ENCODE data around the gene JARID2.

- TF ChIP-seq, protein P1, sequence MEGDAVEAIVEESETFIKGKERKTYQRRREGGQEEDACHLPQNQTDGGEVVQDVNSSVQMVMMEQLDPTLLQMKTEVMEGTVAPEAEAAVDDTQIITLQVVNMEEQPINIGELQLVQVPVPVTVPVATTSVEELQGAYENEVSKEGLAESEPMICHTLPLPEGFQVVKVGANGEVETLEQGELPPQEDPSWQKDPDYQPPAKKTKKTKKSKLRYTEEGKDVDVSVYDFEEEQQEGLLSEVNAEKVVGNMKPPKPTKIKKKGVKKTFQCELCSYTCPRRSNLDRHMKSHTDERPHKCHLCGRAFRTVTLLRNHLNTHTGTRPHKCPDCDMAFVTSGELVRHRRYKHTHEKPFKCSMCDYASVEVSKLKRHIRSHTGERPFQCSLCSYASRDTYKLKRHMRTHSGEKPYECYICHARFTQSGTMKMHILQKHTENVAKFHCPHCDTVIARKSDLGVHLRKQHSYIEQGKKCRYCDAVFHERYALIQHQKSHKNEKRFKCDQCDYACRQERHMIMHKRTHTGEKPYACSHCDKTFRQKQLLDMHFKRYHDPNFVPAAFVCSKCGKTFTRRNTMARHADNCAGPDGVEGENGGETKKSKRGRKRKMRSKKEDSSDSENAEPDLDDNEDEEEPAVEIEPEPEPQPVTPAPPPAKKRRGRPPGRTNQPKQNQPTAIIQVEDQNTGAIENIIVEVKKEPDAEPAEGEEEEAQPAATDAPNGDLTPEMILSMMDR (IDR thresholded peaks at IDR 0.05; ENCODE audit: insufficient read depth, low read length, poor library complexity, severe bottlenecking): no peak
- TF ChIP-seq EZH2phosphoT487 (conservative IDR thresholded peaks at IDR 0.05; ENCODE audit: low read length): no peak
These were observed 212.2 kb downstream of the JARID2 start for GRCh38 chr6:15458021-15458459.

Measured in SU-DHL-6 (cell line).